Upper lobe of right lung (tissue), 1 donor: ENCODE data around the gene SAV1. TPM values are rescaled to one million over a fixed set of nuclear protein-coding genes. Genes with fewer than 3 reads are reported as not detected.
"Not testable (repeated sequence)": the region's sequence is repeated elsewhere in the genome, so short reads cannot be mapped to it uniquely, and the experiment has no call there.

ENCODE experiments used
- ATAC-seq: fragments of 200-7000 bp; cut with Tn5 transposase; one replicate; pipeline ENCODE4 v1.9.1; 2020; ENCODE audit warnings: mild to moderate bottlenecking, moderate library complexity
- DNase-seq: peaks from one replicate; pipeline ENCODE4 v3.0.0-alpha.2; 2020
- H3K27ac ChIP-seq: fragments of 200-600 bp; one replicate; pipeline ENCODE4 v1.8.0; 2022
- H3K27me3 ChIP-seq: fragments of 200-600 bp; one replicate; pipeline ENCODE4 v1.8.0; 2022; ENCODE audit warnings: mild to moderate bottlenecking
- H3K36me3 ChIP-seq: fragments of 200-600 bp; one replicate; pipeline ENCODE4 v1.8.0; 2022
- H3K4me1 ChIP-seq: fragments of 200-600 bp; one replicate; pipeline ENCODE4 v1.8.0; 2022
- H3K4me3 ChIP-seq: fragments of 200-600 bp; one replicate; pipeline ENCODE4 v1.8.0; 2022; ENCODE audit warnings: mild to moderate bottlenecking
- H3K9me3 ChIP-seq: fragments of 200-600 bp; one replicate; pipeline ENCODE4 v1.8.0; 2022
- intact Hi-C: fragments of 100-400 bp; cut with DNase I; formaldehyde crosslinking; loops from one replicate; pipeline ENCODE4 v1.11.0; 2022
- total RNA-seq: library from RNA; stranded (reverse); fragmentation: NEBNext Ultra II Directional; extraction: Animal tissue kit (Norgen Biotek cat#: 25700); gene quantifications from one replicate; pipeline ENCODE4 v1.2.1, GENCODE V29; 2021
- TF ChIP-seq, protein P1 (sequence below): fragments of 200-600 bp; IDR thresholded peaks from one replicate; pipeline ENCODE4 v1.8.0; 2022; ENCODE audit warnings: antibody characterized with exemption
- donor health status: DM: no; HTN: yes; CAD: no; lungs with severe emphysema.

SAV1 gene
- total RNA-seq, 1 donor from 2014 or later, result 42.8 TPM

DNA sequence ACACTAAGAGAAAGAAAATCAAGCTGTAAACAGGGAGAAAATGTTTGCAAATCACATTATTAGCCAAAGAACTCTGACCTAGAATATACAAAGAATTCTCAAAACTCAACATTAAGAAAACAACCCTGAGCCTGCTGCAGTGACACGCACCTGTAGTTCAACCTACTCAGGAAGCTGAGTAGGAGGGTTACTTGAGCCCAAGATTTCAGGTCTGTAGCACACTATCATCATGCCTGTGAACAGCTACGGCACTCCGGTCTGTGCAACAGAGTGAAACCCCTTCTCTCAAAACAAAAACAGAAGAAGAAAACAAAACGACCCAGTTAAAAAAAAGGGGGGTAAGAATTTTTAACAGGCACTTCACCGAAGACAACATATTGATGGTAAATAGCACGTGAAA, 20.8 kb downstream of the SAV1 start:
- intact Hi-C loops, result no loop called here
- H3K9me3 ChIP-seq, result no peaks in the 10 kb centered on the region
- DNase-seq (no peak), ATAC-seq (no peak)
- TF ChIP-seq, protein P1, sequence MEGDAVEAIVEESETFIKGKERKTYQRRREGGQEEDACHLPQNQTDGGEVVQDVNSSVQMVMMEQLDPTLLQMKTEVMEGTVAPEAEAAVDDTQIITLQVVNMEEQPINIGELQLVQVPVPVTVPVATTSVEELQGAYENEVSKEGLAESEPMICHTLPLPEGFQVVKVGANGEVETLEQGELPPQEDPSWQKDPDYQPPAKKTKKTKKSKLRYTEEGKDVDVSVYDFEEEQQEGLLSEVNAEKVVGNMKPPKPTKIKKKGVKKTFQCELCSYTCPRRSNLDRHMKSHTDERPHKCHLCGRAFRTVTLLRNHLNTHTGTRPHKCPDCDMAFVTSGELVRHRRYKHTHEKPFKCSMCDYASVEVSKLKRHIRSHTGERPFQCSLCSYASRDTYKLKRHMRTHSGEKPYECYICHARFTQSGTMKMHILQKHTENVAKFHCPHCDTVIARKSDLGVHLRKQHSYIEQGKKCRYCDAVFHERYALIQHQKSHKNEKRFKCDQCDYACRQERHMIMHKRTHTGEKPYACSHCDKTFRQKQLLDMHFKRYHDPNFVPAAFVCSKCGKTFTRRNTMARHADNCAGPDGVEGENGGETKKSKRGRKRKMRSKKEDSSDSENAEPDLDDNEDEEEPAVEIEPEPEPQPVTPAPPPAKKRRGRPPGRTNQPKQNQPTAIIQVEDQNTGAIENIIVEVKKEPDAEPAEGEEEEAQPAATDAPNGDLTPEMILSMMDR, result no peak
- no peak overlapping the region for H3K4me3 ChIP-seq
- H3K27ac ChIP-seq, result no peak overlapping the region
- H3K36me3 ChIP-seq, result no peaks in the 10 kb centered on the region
- H3K4me1 ChIP-seq, result no peaks in the 10 kb centered on the region
- no peaks in the 10 kb centered on the region for H3K27me3 ChIP-seq

DNA sequence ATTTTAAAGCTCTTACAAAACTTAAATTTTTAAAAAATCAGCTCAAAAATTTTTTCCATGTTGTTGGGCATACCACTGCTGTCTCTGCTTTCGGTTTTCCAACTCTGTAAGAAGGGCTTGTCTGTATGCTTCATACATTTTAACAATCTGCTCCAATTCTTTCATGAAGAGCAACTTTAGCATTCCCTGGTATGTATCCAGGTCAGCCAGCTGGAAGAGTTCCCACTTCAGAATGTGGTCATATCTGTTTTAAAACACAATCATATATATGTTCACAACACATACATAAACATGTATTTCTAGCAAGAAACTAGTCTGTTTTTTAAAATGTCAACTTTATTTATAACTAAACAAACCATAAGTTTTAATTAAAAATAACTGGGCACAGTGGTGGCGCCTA, 33.0 kb downstream of the SAV1 start:
- ATAC-seq, result no peak
- Histone ChIP-seq H3K9me3 (no peaks in the 10 kb centered on the region), H3K27ac (no peak overlapping the region), H3K36me3 (peaks cover 58% of the 10 kb centered on the region), H3K4me1 (no peaks in the 10 kb centered on the region), H3K4me3 (no peak overlapping the region), H3K27me3 (no peaks in the 10 kb centered on the region)
- no peak for DNase-seq
- intact Hi-C loops, result no loop called here
- TF ChIP-seq, protein P1, result no peak

DNA sequence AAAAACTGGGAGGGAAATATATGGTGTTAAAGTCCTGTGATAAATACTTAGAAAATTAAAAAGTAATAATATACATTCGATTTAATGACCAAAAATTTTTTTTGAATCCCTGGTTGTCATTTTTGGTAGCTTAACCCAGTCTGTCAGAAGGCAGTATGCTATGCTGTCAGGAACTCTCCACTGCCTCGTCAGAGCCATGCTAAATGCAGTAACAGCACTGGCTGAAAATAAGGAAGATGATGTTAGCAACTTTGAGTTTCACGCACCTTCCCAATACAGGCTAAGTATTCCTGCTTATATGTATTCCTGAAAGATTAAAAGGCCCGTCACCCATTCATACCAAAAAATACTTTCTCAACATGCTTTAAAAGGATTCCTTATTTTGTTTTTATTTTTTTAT, 34.2 kb downstream of the SAV1 start:
- no peak for ATAC-seq
- Histone ChIP-seq H3K27me3 (no peaks in the 10 kb centered on the region), H3K27ac (no peak overlapping the region), H3K4me1 (no peaks in the 10 kb centered on the region), H3K9me3 (no peaks in the 10 kb centered on the region), H3K4me3 (no peak overlapping the region), H3K36me3 (peaks cover 49% of the 10 kb centered on the region)
- DNase-seq, result no peak
- intact Hi-C loops, result no loop called here
- TF ChIP-seq, protein P1, result no peak

DNA sequence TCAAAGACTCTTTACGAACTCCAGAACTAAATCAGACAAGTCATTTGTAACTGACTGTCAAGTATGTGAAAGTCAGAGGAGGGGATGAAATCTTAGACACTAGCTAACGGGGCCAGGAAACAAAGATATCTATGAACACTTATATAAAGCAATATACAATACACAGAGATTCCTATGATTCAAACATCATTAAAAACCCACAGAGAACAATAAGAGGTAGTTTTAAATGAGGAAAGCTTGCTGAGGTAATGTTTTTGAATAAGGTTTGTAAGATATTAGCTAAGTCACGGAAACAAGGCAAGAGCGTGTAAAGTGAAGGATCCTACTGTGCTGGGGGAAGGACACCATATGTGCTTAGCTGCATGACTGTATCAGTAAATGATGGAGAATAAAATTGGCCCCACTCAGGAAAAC, 36.7 kb downstream of the SAV1 start:
- ATAC-seq (no peak), DNase-seq (no peak)
- Histone ChIP-seq H3K36me3 (peaks cover 41% of the 10 kb centered on the region), H3K27ac (no peak overlapping the region), H3K4me3 (no peak overlapping the region), H3K4me1 (no peaks in the 10 kb centered on the region), H3K9me3 (no peaks in the 10 kb centered on the region), H3K27me3 (no peaks in the 10 kb centered on the region)
- intact Hi-C loops, result no loop called here
- TF ChIP-seq, protein P1, result no peak

DNA sequence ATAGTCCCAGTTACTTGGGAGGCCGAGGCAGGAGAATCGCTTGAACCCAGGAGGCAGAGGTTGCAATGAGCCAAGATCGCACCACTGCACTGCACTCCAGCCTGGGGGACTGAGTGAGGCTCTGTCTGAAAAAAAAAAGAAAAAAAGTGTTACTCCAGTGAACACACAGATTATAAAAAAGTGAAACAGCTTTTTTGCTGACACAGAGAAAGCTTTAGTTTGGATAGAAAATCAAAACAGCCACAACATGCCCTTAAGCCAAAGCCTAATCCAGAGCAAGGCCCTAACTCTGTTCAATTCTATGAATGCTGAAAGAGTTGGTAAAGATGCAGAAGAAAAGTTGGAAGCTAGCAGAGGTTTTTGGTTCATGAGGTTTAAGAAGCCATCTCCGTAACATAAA, 43.2 kb downstream of the SAV1 start:
- ATAC-seq, intact Hi-C loops, H3K9me3 ChIP-seq, H3K4me3 ChIP-seq, H3K27ac ChIP-seq, H3K27me3 ChIP-seq, DNase-seq, H3K4me1 ChIP-seq: not testable (repeated sequence)
- H3K36me3 ChIP-seq, result peaks cover 13% of the 10 kb centered on the region

DNA sequence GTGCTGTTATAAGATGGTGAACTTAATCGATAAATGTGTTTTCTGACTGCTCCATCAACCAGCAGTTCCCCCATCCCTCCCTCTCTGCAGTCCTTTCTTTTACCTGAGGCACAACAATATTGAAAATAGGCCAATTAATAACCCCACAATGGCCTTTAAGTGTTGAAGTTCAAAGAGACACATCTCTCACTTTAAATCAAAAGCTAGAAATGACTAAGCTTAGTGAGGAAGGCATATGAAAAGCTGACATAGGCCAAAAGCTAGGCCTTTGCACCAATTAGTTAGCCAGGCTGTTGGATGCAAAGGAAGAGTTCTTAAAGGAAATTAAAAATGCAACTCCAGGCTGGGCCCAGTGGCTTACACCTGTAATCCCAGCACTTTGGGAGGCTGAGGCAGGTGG, 43.7 kb downstream of the SAV1 start:
- Histone ChIP-seq H3K9me3 (no peaks in the 10 kb centered on the region), H3K36me3 (peaks cover 13% of the 10 kb centered on the region), H3K4me3 (no peak overlapping the region), H3K27ac (no peak overlapping the region), H3K27me3 (no peaks in the 10 kb centered on the region), H3K4me1 (no peaks in the 10 kb centered on the region)
- intact Hi-C loops, result no loop called here
- TF ChIP-seq, protein P1, result no peak
- ATAC-seq (no peak), DNase-seq (no peak)
